Lower leg skin (tissue), 4 donors: ENCODE data around the gene AGPAT2. TPM values are rescaled to one million over a fixed set of nuclear protein-coding genes. Genes with fewer than 3 reads are reported as not detected.

Experiments used
- DNase-seq, 2 donors: peaks; one replicate each; pipeline ENCODE4 v3.0.0-alpha.2; 2019; ENCODE audit warnings: low spot score in 2 of 2
- H3K4me3 ChIP-seq: fragments of 200-600 bp; sonication (generic); 2 replicates; pipeline ENCODE4 v1.5.1; 2017; ENCODE audit warnings: mild to moderate bottlenecking, low read depth; ENCODE audit not compliant: poor library complexity, severe bottlenecking
- CTCF ChIP-seq, 3 donors: fragments of 450-650 bp; IDR thresholded peaks; one replicate each; pipeline ENCODE4 v1.5.1; 2016; ENCODE audit warnings: antibody characterized with exemption in 3 of 3, mild to moderate bottlenecking in 3 of 3, moderate library complexity in 2 of 3
- POLR2A ChIP-seq, 2 donors: fragments of 450-650 bp; IDR thresholded peaks; one replicate each; pipeline ENCODE4 v1.6.1; 2016 to 2017; ENCODE audit warnings: antibody characterized with exemption in 2 of 2, mild to moderate bottlenecking in 1 of 2, moderate library complexity in 1 of 2
- WGBS, 2 donors: methylation state at CpG; one replicate each; pipeline ENCODE4 v1.1.5; 2018; 5-methylcytosine and 5-hydroxymethylcytosine counted together
- intact Hi-C: fragments of 100-400 bp; cut with DNase I; formaldehyde crosslinking; loops from one replicate; pipeline ENCODE4 v1.15.0; 2023; ENCODE audit warnings: low total_unique reads
- total RNA-seq, 4 donors: library from RNA; depleted of rRNA; stranded (reverse); fragments of >200 nt; gene quantifications; one replicate each; pipeline ENCODE4 v1.1.0, GENCODE V29; 2016

The AGPAT2 gene
- total RNA-seq, 4 donors from 2014 or later = 52.4 to 77.7 (median 63.5) TPM

DNA sequence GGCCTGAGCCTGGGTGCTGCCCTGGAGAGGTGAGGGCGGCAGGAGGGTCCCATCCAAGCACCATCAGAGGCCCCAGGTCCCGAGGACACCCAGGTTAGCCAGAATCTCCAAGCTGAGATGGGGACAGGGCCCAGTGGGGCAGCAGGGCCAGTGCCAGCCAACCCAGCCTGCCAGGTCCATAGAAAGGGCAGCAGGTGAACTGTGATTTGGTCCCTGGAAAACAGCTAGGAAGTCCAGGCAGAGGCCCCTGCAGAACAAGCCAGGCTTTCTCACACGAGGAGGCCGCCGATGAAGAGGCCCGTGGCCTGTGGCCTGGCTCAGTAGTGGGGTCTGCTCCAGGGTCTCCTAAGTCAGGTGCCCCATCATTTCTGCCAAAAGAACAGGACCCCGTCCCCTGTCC, 2.0 kb downstream of the AGPAT2 start:
- DNase-seq = no peak
- WGBS, 2 donors = 84 to 86% methylated on average over 5 to 7 of the region's 7 CpGs
- intact Hi-C loops = no loop called here
- TF ChIP-seq CTCF (IDR thresholded peaks at IDR 0.05) = no peak
- TF ChIP-seq POLR2A (IDR thresholded peaks at IDR 0.05) = no peak
- H3K4me3 ChIP-seq = no peak overlapping the region

- intact Hi-C loops = no loop called here
- DNase-seq = no peak
- no peak for TF ChIP-seq CTCF (IDR thresholded peaks at IDR 0.05)
- no peak for TF ChIP-seq POLR2A (IDR thresholded peaks at IDR 0.05)
- H3K4me3 ChIP-seq = no peak overlapping the region
- WGBS, 2 donors = 85 to 91% methylated on average over 14 to 15 of the region's 15 CpGs
Observed at GRCh38 chr9:136684799-136685198, 2.5 kb downstream of the AGPAT2 start.

DNA sequence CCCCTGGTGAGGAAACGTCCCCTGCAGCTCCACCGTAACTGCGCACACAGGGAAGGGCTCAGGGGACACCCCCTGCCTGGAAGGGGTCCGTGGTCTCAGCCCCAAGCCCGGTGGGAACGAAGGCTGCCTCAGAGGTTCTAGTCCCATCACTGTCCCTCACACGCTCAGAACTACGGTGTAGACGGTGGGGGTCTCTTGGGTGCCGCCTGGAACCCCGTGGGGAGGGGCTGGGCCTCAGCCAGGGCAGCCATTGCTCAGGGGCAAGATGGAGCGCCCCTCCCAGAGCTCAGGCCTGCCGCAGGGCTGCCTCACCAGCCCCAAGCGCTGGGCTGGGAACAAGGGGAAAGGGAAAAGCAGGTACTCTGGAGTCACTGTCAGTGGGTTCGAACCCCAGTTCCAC, 2.9 kb downstream of the AGPAT2 start:
- DNase-seq = no peak
- WGBS, 2 donors = 85 to 88% methylated on average over 12 to 13 of the region's 15 CpGs
- TF ChIP-seq POLR2A (IDR thresholded peaks at IDR 0.05) (no peak), CTCF (IDR thresholded peaks at IDR 0.05) (no peak)
- no peak overlapping the region for H3K4me3 ChIP-seq
- intact Hi-C loops = no loop called here

DNA sequence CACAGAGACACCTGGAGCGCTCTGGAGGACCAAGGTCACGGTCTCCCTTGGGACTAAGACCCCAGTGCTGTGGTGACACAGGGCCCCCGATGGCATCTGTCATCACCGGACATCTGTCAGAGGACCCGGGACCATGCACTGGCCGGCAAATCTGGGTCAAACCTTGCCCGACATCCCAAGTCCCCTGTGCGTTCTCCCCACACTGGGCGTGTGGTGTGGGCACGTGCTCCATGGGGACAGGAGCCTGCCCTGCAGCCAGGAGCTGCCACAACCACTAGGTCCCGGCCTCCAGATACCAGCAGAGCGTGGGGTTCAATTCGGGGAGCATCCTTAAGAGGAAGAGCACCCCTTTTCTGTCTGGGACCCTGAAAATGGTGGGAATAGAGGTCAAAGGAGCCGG, 3.5 kb downstream of the AGPAT2 start:
- WGBS, 2 donors = 96 to 100% methylated on average over 5 to 14 of the region's 14 CpGs
- intact Hi-C loops = no loop called here
- DNase-seq = no peak
- TF ChIP-seq POLR2A (IDR thresholded peaks at IDR 0.05) (no peak), CTCF (IDR thresholded peaks at IDR 0.05) (no peak)
- no peak overlapping the region for H3K4me3 ChIP-seq

DNA sequence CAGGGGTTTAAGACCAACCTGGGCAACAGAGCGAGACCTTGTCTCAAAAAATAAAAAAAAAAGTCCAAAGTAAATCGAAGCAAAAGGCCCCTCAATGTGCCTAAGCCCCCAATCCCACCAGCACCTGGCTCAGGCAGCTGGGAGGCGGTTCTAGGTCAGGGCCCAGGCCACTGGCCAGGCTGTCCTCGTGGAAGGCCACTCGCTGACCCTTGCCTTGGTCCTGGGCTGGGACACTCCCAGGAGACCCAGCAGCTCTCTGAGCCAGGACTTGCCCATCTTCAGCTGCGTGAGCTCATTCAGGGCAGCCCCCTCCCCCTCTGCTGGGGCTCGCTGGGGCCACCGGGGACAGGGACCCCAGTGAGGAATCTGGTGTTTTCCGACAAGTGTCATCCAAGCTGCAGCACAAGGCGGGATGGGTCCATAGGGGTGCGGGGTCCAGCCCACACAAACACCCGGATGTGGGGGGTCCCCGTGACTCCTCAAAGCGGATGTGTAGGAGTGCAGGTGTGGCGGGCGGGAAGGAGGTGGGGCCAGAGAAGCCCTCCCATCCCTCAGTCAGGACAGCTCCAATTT, 4.0 kb downstream of the AGPAT2 start:
- DNase-seq = no peak
- intact Hi-C loops = no loop called here
- TF ChIP-seq CTCF (IDR thresholded peaks at IDR 0.05) (no peak), POLR2A (IDR thresholded peaks at IDR 0.05) (no peak)
- H3K4me3 ChIP-seq = no peak overlapping the region
- WGBS, 2 donors = 89 to 93% methylated on average over 11 to 13 of the region's 16 CpGs

- intact Hi-C loops = no loop called here
- no peak for TF ChIP-seq CTCF (IDR thresholded peaks at IDR 0.05)
- TF ChIP-seq POLR2A (IDR thresholded peaks at IDR 0.05) = no peak
- WGBS, 2 donors = 89 to 91% methylated on average over 8 to 10 of the region's 10 CpGs
- no peak overlapping the region for H3K4me3 ChIP-seq
- DNase-seq = no peak
Observed at GRCh38 chr9:136682710-136683109, 4.5 kb downstream of the AGPAT2 start.
